Fibroblast of gingiva (primary cell): ENCODE measurements around the gene LRRC37A3.
A peak's percentile ranks its signal among the peaks of the same experiment; 100 is the strongest.
"Not testable (repeated sequence)": the region's sequence is repeated elsewhere in the genome, so short reads cannot be mapped to it uniquely, and the experiment has no call there.

ENCODE experiments used
- DNase-seq: peaks from one replicate; pipeline ENCODE4 v3.0.0-alpha.2; 2011; ENCODE audit warnings: low read depth

Gene LRRC37A3

GRCh38 chr17:64830631-64831040 is 88.6 kb downstream of the LRRC37A3 start:
- not testable (repeated sequence) for DNase-seq

- not testable (repeated sequence) for DNase-seq
These were observed 89.3 kb downstream of the LRRC37A3 start for GRCh38 chr17:64829824-64830630.

- DNase-seq = not testable (repeated sequence)
These were observed 90.2 kb downstream of the LRRC37A3 start for GRCh38 chr17:64829068-64829467.

- not testable (repeated sequence) for DNase-seq
These were observed 100.4 kb downstream of the LRRC37A3 start for GRCh38 chr17:64818904-64819303.

- DNase-seq = not testable (repeated sequence)
These were observed 103.5 kb downstream of the LRRC37A3 start for GRCh38 chr17:64815833-64816198.

GRCh38 chr17:64814993-64815832 is 104.1 kb downstream of the LRRC37A3 start:
- DNase-seq = not testable (repeated sequence)

GRCh38 chr17:64808178-64808977 is 110.9 kb downstream of the LRRC37A3 start:
- peak; percentile 52 for DNase-seq
